ENCODE data around the gene VSTM4.

VSTM4 gene

GRCh38 chr10:49141541-49142332, 26.4 kb upstream of the VSTM4 start:
- DNase-seq: no peak

- DNase-seq: no peak
Measured at GRCh38 chr10:49140304-49141177, 25.2 kb upstream of the VSTM4 start.

DNA sequence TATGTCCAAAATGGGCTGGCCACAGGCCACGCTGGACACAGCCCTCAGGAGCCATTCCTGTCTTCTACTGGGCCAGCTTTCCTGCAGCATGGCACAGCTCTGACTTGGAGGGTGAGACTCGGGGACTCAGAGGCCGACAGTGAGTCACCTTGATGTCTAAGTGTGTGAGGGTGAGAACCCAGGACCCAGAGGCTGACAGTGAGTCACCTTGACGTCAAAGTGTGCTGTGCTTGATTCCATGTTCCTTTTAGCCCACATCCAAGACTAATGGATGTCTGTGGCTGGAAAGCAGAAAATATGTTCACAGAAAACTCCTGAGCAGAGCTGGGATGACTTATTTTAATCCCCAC, 24.5 kb upstream of the VSTM4 start:
- DNase-seq: no peak

DNA sequence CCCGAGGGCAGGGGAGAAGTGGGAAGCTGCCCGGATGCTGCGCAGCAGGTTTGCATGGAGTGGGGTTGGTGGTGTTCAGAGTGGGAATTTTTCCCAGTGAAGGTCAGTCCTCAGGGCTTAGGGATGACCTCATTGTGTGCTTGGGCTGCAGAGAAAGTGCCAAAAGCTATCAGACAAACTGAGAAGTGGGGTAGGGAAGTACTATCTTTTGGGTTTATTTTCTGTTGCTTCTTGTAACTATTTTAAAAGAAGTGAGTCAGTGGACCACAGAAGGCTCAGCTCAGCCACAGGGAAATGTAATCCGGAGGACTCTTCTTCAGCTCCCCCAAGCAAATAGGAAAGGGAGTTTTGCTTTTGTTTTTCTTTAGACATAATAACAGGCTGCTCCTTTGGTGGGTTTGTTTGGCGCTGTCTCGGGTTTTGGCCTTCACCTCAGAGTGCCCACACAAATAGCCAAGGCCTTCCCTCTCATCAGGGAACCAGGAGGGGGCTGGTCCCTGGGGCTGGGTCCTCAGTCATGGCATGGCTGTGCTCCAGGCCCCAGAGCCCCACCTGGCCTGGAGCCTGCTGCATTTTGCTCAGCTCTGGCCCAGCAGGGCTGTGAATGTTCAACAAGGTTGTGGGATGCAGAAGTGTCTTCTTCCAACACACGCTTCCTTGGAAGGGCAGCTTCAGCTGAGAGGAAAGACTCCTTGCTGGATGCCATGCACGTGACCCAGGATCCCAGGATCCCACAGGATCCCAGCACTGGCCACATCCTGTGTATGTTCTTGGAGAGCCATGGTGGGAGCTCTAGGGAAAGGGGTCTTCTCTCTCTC, 23.9 kb upstream of the VSTM4 start:
- DNase-seq: no peak

DNA sequence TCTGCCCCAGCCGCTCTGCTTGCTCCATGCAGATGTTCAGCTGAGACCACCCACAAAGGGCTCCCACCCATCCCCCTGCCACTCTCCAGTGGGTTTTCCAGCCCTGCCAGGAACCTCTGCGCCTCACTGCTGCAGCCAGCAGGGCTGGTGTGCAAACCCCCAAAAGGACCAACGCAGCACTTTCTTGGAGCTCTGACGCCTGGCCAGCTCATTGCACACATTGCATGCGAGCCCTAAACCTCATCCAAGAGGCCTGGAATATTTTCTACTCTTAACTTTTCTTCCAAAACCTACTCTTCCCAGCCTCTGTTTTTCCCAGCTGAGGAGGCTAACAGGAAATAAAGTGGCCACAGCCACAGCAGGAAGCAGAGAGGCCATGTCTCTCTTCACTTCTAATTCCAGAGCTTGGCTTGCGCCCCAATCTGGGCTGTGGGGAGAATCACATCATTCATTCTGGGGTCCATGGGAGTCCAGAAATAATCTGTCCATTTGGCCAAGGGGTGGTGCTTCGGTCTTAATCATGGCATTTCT, 23.1 kb upstream of the VSTM4 start:
- peak; percentile 45 for DNase-seq

GRCh38 chr10:49136525-49136924, 21.2 kb upstream of the VSTM4 start:
- no peak for DNase-seq

DNA sequence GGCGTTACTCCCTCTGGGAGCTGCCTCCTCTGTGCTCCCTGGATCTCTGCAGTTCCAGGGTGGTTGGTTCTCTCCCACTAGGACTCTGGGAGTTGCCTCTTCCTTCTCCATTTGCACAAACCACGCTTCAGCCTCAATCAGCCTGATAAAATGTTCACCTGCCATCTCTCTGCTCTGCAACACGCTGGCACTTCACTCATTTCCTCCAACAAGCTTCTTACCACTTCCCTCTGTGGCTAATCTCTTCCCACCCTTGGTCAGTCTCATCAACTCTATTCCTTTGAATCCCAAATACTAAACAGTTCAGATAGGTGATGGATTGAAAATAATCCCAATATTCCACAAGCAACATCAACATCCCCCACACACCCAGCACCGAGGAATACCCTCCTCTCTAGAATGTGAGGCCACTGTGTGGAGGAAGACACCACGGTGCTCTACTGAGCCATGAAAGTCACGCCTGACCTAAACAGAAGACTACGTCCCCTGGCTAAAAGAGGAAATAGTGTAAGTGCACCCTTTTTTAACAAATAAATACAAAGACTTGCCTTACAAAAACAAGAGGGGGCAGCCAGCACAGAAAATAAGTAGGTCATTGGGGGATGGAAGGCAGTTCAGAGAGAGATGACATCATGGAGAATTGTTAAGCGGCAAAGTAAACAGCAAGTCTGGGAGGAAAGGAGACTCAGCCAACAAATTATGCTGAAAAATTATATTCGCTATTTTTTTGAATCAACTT, 20.4 kb upstream of the VSTM4 start:
- no peak for DNase-seq

- no peak for DNase-seq
Measured at GRCh38 chr10:49134327-49134726, 19.0 kb upstream of the VSTM4 start.

DNA sequence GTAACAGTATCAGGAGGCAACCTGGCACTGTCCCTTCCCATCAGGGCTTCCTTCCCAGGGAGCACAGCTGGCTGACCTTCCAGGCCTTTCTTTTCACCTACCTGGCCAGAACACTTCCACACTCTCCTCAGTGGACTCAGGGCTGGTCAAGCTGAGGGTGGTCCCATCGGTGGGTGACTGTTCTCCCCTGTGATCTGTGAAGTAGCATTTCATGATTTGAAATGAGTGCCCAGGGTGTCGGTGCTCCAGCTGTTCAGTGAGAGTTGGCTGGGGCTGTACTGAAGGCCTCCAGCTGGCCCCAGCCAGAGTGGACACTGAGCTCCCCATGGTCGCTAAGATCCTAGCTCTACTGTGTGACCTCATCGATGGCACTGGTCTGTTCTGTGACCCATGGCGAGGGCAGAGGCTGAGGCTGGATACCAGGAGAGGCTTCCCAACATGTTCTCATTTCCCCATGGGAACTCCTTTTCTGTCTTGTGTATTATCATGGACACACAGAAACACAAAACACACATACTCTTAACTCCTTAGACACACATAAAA, 18.5 kb upstream of the VSTM4 start, which contains the start of gene FAM170B:
FAM170B (minus strand) TSS at position 316 of the 543 bp plus-strand sequence; CDS start at position 213, 103 bp downstream.
- DNase-seq: no peak

DNA sequence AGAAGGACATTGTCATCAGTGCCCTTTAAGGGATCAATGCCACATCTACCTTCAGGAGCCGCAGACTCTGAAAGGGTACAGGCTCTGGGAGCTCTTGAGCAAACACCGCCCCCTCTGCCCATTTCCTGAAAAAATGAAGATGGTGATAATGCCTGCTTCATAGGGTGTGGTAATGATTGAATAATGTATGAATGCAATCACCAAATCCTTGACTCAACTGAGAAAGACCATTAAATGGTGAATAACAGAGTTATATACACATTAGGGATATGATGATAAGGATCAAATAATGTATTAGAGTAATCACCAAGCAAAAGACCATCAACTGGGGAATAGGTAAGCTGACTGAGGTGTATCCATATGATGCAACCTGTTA, 17.0 kb upstream of the VSTM4 start:
- no peak for DNase-seq

- no peak for DNase-seq
Measured at GRCh38 chr10:49131507-49132361, 16.4 kb upstream of the VSTM4 start.

DNA sequence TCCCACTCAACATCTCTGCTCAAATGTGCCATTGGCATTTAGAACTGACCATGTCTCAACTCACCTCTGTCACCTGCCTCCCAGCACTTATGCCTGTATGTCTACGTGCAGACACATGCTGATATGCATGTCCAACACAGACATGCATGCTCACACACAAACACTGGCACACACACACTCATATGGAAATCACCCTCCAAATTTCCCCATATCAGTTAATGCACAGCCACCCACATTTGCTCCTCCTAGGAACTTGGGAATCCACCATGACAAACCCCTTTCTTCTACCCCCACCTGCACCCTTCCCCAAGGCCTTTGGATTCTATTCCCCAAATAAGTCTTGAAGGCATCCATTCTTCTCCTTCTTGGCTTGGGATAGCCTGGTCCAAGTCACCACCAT, 14.1 kb upstream of the VSTM4 start:
- DNase-seq: no peak

DNA sequence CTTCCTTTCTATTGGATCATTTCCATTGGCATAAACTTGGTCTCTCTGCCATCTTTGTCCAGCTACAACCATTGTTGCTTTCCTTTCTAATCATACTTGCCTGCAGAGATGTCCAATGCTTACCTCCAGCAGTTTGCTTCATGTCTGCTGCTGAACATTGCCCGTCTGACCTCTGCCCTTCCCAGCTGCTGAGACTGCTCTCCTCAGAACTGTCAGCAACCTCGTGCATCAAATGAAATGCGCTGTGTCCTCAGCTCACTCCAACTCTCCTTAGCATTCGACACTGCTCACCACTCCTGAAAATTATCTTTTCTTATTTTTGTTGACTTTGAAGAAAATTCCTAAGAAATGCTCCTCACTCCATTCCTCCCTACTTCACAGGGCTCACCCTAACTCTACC, 13.5 kb upstream of the VSTM4 start:
- DNase-seq: no peak

DNA sequence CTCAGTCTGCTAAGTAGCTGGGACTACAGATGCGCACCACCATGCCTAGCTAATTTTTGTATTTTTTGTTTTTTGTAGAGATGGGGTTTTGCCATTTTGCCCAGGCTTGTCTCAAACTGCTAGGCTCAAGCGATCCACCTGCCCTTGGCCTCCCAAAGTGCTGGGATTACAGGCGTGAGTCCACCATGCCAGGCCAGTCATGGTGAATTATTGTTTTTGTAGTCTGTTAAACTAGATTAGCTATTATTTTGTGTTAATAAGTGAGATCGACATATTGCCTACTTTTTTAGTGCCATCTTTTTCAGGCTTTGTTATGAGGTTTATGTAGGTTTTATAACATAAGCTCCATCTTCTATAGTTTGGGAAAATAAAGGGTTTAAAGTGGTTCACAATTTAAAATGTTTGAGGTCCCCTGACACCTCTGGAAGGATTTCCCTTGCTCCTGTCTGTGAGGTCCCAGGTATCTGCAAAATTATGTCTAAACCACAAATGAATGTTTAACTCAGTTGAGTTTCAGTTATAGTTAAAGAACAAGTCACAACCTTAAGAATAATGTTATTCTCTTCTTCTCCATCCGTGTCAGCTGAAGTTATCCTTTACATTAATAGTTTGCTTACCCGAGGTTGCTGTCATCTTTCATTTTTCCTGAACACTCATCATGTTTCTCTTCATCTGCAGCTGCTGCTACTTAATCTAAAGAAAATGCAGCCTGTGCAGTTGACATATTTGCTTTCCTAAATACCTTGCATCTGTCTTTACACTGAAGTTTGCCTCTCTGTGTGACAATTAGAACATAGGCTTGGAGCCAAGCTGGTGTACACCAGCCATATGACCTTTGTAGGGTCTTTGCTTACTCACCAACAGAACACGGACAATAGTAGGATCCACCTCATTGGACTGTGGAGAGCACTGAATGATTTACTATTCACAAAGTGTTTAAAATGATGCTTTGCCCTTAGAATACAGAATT, 8.9 kb upstream of the VSTM4 start:
- DNase-seq: no peak

DNA sequence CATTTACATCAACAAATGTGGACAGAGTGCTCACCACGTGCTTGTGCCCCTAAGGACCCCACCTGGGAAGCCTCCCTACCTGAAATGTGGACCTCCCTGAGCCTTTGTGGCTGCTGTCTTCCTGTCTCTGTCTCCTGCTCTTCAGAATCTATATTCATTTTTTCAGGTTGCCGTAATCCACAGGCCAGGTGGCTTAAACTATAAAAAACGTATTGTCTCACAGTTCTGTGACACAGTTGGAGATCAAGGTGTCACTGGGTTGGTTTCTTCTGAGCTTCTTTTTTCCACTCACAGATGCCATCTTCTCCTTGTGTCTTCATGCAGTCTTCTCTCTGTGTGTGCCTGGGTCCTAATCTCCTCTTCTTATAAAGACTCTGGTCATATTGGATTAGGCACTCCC, 5.6 kb upstream of the VSTM4 start:
- no peak for DNase-seq

DNA sequence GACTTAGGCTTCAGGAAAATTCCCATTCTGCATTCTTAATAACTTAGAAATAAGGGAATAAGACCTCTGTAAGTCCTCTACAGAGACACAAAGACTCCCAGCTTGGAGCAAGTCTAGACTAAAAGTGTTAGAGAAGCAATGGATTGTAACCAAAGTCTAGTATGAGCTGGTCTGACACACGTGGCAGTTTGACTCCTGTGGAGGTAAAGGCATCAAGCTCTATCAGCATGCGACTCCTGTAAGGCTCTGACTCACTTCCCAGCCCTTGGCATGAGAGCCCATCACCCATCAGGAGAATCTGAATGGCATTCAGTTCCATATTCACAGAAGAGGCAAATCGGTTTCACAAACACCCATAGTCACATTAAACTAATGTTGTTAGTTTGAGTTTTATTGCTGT, 4.4 kb upstream of the VSTM4 start:
- no peak for DNase-seq

- no peak for DNase-seq
Measured at GRCh38 chr10:49118430-49119074, 3.2 kb upstream of the VSTM4 start.

- peak; percentile 82 for DNase-seq
Measured at GRCh38 chr10:49117376-49118070, 2.2 kb upstream of the VSTM4 start.

Measured in RPMI8226 (cell line).